PFSK-1 (cell line): Measurements from ENCODE around the gene NEGR1.

Source experiments
- FOXP2 ChIP-seq: optimal IDR thresholded peaks from 2 replicates; pipeline ENCODE3; 2011; ENCODE audit warnings: borderline replicate concordance, control low read depth, inconsistent platforms; ENCODE audit not compliant: insufficient read depth; ENCODE audit errors: extremely low read length, extremely low read depth
- POLR2AphosphoS5 ChIP-seq: IDR thresholded peaks from 2 replicates; pipeline ENCODE4 v1.6.1; 2012; ENCODE audit warnings: low read depth, mild to moderate bottlenecking, control low read depth, low read length, moderate library complexity
- REST ChIP-seq, 2 experiments: IDR thresholded peaks; 2 replicates each; pipeline versions ENCODE4 v1.6.1 to v1.8.0; 2011 to 2012; ENCODE audit warnings: low read depth in 2 of 2, low read length in 2 of 2, control low read depth in 1 of 2, inconsistent platforms in 1 of 2, mild to moderate bottlenecking in 1 of 2, moderate library complexity in 1 of 2; ENCODE audit not compliant: insufficient read depth in 1 of 2
- SIN3A ChIP-seq: IDR thresholded peaks from 2 replicates; pipeline ENCODE4 v1.6.1; 2012; ENCODE audit warnings: mild to moderate bottlenecking, low read length, moderate library complexity, borderline replicate concordance; ENCODE audit not compliant: insufficient read depth
- TAF1 ChIP-seq: IDR thresholded peaks from 2 replicates; pipeline ENCODE4 v1.6.1; 2012; ENCODE audit warnings: low read length, control low read depth, borderline replicate concordance; ENCODE audit not compliant: insufficient read depth

NEGR1 gene

GRCh38 chr1:71572038-71572437 lies 710.3 kb downstream of the NEGR1 start:
- TF ChIP-seq TAF1 = no peak
- TF ChIP-seq FOXP2 = no peak
- no peak for TF ChIP-seq POLR2AphosphoS5
- TF ChIP-seq REST (IDR thresholded peaks at IDR 0.05; ENCODE audit: insufficient read depth in 1 of 2, low read depth in 2 of 2, low read length in 2 of 2) = no peak
- no peak for TF ChIP-seq SIN3A

- TF ChIP-seq FOXP2 (no peak), TAF1 (no peak), SIN3A (no peak), REST (IDR thresholded peaks at IDR 0.05; ENCODE audit: insufficient read depth in 1 of 2, low read depth in 2 of 2, low read length in 2 of 2) (no peak), POLR2AphosphoS5 (no peak)
Measured at GRCh38 chr1:71566413-71566812, 715.9 kb downstream of the NEGR1 start.

GRCh38 chr1:71565831-71566230 lies 716.5 kb downstream of the NEGR1 start:
- TF ChIP-seq REST (IDR thresholded peaks at IDR 0.05; ENCODE audit: insufficient read depth in 1 of 2, low read depth in 2 of 2, low read length in 2 of 2) = no peak

GRCh38 chr1:71565262-71565661 lies 717.1 kb downstream of the NEGR1 start:
- no peak for TF ChIP-seq REST (IDR thresholded peaks at IDR 0.05; ENCODE audit: insufficient read depth in 1 of 2, low read depth in 2 of 2, low read length in 2 of 2)
- TF ChIP-seq FOXP2 = no peak
- TF ChIP-seq SIN3A = no peak
- TF ChIP-seq TAF1 = no peak
- TF ChIP-seq POLR2AphosphoS5 = no peak

- no peak for TF ChIP-seq POLR2AphosphoS5
- TF ChIP-seq SIN3A = no peak
Measured at GRCh38 chr1:71562298-71562697, 720.0 kb downstream of the NEGR1 start.

GRCh38 chr1:71561729-71562128 lies 720.6 kb downstream of the NEGR1 start:
- TF ChIP-seq POLR2AphosphoS5 (no peak), FOXP2 (no peak), REST (IDR thresholded peaks at IDR 0.05; ENCODE audit: insufficient read depth in 1 of 2, low read depth in 2 of 2, low read length in 2 of 2) (no peak), SIN3A (no peak), TAF1 (no peak)
